Fibroblast of the aortic adventitia (primary cell): ENCODE results near the gene AP3D1. TPM values are rescaled to one million over a fixed set of nuclear protein-coding genes. Genes with fewer than 3 reads are reported as not detected.

Experiments
- DNase-seq: peaks from one replicate; pipeline ENCODE4 v3.0.0-alpha.2; 2010; ENCODE audit warnings: low read depth
- H3K4me3 ChIP-seq: 2 replicates; pipeline ENCODE4 v1.5.1; 2011; ENCODE audit warnings: low read depth, mild to moderate bottlenecking, control low read depth, low read length, moderate library complexity
- CTCF ChIP-seq: IDR thresholded peaks from 2 replicates; pipeline ENCODE4 v1.5.1; 2011; ENCODE audit warnings: mild to moderate bottlenecking, low read length, control low read depth, inconsistent platforms; ENCODE audit not compliant: insufficient read depth
- total RNA-seq: library from RNA; depleted of rRNA; stranded (reverse); fragments of >200 nt; gene quantifications from 2 replicates; pipeline ENCODE4 v1.2.3, GENCODE V29; 2012; ENCODE audit warnings: low replicate concordance

The AP3D1 gene
- total RNA-seq, 1 donor, result 102 TPM

- H3K4me3 ChIP-seq, result no peak overlapping the region
- no peak for TF ChIP-seq CTCF
- no peak for DNase-seq
Observed at GRCh38 chr19:2175742-2176141, 24.4 kb upstream of the AP3D1 start.

DNA sequence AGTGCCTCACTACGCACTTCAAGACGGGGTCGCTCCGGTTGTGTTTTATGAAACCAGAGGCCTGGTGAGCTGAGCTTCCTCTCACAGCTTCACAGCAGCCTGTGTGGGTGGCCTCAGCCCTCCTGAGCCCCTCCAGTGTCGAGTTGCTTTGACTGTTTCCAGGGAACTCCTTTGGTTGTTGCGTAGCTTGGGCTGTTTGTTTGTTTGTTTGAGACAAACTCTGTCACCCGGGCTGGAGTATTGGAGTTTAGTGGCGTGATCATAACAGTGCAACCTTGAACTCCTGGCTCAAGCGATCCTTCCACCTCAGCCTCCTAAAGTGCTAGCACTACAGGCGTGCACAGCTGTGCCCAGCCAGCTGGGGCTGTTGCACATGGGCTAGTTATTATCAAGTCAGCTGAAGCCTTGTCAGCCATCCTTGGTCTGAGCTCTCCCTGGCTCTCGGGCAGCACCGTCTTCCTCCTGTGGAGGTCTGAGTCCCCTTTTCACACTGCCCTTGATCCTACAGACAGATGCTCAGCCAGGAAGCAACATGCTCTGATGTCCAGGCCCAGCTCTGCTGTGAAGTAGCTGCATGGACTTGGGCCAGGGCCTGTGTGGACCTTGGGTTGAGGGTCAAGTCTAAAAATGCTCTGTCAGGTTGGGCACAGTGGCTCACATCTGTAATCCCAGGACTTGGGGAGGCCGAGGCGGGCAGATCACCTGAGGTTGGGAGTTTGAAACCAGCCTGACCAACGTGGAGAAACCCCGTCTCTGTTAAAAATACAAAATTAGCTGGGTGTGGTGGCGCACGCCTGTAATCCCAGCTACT, 22.6 kb upstream of the AP3D1 start:
- no peak overlapping the region for H3K4me3 ChIP-seq
- no peak for TF ChIP-seq CTCF
- DNase-seq, result no peak

DNA sequence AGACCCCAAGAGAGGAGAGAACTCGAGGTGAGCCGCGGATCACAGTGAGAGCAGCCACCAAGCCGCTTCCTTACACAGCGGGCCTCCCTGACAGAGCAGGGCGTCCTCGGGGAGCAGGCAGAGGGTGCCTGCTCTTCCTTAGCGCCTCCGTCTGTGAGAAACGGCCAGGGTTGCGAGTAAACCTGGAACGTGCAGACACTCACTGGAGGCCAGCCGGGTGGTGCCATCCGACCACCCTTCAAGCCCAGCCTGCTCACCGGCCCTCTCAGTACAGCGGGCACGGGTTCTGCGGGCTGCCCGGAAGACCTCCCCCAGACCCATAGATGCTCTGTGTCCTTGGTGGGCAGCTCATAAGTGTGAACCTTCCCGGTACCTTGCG, 22.0 kb upstream of the AP3D1 start:
- no peak for DNase-seq
- TF ChIP-seq CTCF, result no peak
- no peak overlapping the region for H3K4me3 ChIP-seq

- peak; percentile 23 for DNase-seq
Observed at GRCh38 chr19:2171349-2172145, 20.2 kb upstream of the AP3D1 start.

GRCh38 chr19:2170987-2171348, 19.6 kb upstream of the AP3D1 start:
- no peak overlapping the region for H3K4me3 ChIP-seq
- no peak for TF ChIP-seq CTCF
- DNase-seq, result no peak

More at GRCh38 chr19:2171349-2172145, 20.2 kb upstream of the AP3D1 start:
- no peak for TF ChIP-seq CTCF
- no peak overlapping the region for H3K4me3 ChIP-seq

DNA sequence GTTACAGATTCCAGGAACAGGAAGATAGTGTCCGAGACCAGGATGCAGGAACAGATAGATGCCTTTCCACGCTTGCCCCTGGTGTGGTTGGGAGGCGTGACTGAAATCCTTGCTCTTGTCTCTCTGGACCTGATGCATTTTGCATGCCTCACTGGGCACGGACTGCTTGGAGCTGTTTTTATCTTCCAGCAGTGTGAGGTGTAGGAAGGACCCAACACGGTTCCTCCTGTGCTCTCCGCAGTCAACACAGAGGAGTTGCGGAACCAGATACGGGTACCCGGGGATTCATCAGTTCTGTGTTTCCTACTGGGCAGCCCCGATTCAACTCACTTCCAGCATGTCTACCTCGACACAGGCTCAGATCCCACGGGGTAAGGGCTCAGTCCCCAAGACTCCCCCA, 18.9 kb upstream of the AP3D1 start:
- H3K4me3 ChIP-seq, result no peak overlapping the region
- no peak for DNase-seq
- TF ChIP-seq CTCF, result no peak
